Frontal cortex (tissue), 4 donors: ENCODE results near the gene DHTKD1. TPM values are rescaled to one million over a fixed set of nuclear protein-coding genes. Genes with fewer than 3 reads are reported as not detected.
"Not testable (repeated sequence)": the region's sequence is repeated elsewhere in the genome, so short reads cannot be mapped to it uniquely, and the experiment has no call there.

Experiments
- DNase-seq, 2 donors: peaks; one replicate each; pipeline ENCODE4 v3.0.0; 2012; ENCODE audit warnings: low spot score in 2 of 2
- FAIRE-seq: peaks from 2 replicates; lab custom pipeline; 2012; peaks lifted over from hg19 to GRCh38; lab: Jason Lieb, UNC
- total RNA-seq: library from RNA; depleted of rRNA; stranded (reverse); fragments of >200 nt; gene quantifications from one replicate; pipeline ENCODE4 v1.2.3, GENCODE V29; 2014
- donor health status: control.
- donor health status: control.
- donor health status: control.

Gene DHTKD1
- total RNA-seq, 1 donor from 2014 or later: 80.7 TPM

DNA sequence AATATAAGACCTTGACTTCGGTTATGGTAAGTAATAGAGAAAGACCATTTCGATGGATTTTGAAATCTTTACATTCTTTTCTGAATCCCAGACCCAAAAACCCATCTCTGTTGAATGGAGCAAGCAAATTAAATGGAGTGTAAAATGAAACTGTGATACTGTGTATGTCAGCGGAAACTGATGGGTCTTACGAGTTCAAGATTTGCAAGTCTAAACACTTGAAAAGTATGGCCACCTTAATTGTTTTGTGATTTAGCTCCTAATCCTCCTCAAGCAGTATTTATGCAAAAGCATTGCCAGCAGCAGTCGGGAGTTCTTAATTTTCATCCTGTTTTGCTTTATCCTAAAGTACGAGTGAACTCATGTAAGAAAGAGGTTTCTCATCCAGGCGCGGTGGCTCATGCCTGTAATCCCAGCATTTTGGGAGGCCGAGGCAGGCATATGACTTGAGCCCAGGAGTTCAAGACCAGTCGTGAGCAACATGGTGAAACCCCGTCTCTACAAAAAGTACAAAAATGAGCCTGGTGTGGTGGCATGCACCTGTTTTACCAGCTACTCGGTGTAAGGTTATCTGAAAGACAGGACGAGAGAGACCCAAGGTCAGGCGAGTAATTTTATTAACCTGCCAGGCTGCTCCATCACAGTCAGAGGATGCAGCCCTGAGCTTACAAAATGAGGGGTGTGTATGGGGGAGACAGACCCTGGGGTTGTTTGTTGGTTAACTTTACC lies 5.8 kb upstream of the DHTKD1 start:
- no peak for FAIRE-seq
- no peak for DNase-seq

DNA sequence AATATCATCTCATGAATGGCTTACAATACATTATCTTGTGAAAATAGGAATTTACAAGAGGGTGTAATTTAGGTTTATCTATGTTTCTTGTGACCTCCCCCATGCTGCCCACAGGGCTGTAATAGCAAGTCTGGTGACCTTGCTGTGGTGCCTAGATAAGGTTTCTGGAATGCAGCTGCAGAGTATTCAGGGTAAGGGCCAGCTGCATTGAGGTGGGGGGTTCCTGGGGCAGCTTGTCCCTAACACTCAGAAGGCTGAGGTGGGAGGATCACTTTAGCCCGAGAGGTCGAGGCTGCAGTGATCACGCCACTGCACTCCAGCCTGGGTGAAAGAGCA lies 5.3 kb upstream of the DHTKD1 start:
- DNase-seq (no peak), FAIRE-seq (no peak)

DNA sequence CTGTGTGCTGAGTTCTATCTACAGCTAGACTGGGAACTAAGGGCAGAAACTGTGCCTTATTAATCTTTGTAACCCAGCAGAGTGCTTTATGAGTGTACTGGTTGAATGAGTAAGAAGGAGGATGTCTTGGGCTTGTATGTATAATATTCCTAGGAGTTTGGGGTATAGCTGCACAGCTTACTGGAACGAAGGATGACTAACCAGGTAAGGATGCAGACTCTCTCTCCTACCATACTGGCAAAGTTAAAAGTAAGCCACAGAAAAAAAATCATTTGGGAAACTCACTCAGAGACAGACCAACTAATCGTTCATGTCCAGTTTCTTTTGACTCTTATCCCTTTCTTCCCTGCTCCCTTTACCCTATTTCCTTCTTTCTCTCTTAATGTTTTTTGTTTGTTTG lies 1.4 kb upstream of the DHTKD1 start:
- no peak for FAIRE-seq

DNA sequence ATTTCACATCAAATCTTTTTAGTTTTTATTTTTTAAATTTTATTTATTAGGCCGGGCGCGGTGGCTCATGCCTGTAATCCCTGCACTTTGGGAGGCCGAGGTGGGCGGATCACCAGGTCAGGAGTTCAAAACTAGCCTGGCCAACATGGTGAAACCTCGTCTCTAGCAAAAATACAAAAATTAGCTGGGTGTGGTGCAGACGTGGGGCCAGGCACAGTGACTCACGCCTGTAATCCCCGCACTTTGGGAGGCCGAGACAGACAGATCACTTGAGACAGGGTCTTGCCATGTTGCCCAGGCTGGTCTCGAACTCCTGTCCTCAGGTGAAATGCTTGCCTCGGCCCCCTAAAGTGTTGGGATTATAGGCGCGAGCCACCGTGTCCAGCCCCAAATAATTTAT lies 2.7 kb downstream of the DHTKD1 start:
- not testable (repeated sequence) for FAIRE-seq, DNase-seq

More for the DNA sequence above, 1.4 kb upstream of the DHTKD1 start:
- DNase-seq: no peak

DNA sequence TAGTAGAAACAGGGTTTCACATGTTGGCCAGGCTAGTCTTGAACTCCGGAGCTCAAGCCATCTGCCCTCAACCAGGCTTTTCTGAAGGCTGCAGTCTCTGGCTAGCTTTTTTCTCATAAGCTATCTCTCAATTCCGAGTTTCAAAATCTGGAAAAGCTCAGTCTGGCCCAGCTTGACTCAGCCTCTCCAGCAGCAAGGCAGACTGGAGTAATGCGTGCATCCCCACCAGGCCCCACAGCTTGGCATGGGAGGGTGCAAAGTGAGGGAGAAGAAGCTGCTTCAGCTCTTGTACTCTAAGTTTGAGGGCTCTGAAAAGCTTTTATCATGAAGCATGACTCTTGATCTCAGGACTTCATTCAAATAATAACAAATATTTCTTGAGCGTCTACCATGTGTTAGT lies 4.8 kb downstream of the DHTKD1 start:
- no peak for DNase-seq
- no peak for FAIRE-seq

DNA sequence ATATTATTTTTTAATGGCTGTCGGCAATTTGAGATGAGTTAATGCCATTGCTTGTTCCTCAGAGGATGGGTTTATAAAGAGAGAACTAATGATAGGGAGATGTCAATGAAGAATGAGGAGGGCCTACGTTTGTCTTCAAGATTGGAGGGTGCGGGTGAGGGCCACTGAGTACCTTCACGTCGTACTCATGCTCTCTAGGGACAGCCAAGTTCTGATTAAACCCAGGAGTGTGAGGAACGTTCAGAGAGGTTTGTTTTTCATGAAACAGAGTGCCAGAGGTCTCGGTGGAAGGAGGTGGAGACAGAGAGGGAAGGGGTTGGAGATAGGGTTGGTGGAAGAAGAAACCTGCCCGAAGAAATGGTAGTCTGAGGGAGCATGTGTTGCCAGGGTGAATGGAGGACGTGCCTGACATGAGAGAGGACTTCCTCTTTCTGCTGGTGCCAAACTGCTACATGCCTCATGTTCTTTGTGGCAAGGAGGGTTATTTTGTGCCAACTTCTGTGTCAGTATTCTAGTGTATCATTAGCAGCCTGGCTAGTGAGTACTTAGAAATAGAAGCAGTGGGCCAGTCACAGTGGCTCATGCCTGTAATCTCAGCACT lies 8.9 kb downstream of the DHTKD1 start:
- FAIRE-seq: no peak
- DNase-seq: no peak

DNA sequence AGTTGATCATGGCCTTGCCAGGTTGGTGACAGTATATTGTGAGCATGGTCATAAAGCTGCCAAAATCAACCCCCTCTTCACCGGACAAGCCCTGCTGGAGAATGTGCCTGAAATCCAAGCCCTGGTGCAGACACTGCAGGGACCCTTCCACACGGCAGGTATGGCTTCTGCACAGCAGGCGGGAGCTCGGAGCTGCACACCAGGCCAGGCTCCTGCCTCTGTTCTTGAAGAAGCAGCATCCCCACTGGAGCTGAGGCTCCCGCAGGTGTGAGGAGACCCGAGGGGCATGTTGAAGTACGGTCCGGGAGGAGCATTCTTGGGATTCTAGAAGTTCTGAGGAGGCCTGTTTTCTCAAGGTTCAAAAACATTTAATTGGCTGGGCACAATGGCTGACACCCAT lies 12.7 kb downstream of the DHTKD1 start:
- DNase-seq (no peak), FAIRE-seq (no peak)

DNA sequence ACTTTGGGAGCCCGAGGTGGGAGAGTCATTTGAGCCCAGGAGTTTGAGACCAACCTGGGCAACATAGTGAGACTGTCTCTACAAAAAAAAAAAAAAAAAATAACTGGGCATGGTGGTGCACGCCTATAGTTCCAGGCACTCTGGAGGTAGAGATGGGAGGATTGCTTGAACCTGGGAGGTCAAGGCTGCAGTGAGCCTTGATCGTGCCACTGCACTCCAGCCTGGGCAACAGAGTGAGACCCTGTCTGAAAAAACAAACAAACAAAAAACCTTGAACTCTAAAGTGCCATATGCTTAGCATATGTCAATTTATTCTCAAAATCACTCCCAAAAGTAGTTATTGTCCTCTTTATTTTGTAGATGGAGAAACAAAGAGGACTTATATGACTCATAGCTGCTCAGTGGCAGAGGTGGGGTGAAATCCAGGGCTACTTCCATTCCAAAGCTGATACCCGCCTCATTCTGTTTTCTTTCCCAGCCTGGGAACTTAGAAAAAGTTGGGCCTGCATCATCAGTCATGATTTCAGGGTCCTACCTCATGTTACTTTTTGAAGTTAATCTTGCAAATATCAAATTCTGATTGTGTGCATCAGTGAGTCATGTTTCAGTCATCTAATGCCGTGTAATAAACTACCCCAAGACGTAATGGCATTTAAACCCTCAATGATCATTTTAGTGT lies 13.3 kb downstream of the DHTKD1 start:
- DNase-seq (no peak), FAIRE-seq (no peak)

DNA sequence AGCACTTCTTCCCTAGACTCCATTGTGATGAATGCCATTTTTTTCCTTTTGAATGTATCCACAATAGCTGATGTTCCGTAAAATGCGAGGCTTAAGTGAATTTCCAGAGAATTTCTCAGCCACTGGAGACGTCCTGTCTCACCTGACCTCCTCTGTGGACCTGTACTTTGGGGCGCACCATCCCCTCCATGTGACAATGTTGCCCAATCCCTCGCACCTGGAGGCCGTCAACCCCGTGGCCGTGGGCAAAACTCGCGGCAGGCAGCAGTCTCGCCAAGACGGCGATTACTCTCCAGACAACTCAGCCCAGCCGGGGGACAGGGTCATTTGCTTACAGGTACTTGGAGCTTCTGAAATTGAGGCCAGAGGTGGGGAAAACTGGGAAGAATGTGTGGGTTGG lies 20.2 kb downstream of the DHTKD1 start:
- FAIRE-seq (no peak), DNase-seq (no peak)

DNA sequence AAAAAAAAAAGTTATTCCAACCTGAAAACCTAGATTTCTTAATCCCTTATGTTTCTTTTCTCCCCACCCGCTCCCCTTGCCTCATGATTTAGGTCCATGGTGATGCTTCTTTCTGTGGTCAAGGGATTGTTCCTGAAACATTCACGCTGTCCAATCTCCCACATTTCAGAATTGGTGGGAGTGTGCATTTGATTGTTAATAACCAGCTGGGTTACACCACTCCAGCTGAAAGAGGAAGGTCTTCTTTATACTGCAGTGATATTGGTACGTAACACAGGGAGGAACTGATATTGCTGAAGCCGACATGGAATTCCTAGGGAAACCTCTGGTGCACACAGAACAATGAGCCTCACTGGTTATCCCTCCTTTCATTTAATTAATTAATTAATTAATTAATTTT lies 22.7 kb downstream of the DHTKD1 start:
- FAIRE-seq: no peak
- no peak for DNase-seq

DNA sequence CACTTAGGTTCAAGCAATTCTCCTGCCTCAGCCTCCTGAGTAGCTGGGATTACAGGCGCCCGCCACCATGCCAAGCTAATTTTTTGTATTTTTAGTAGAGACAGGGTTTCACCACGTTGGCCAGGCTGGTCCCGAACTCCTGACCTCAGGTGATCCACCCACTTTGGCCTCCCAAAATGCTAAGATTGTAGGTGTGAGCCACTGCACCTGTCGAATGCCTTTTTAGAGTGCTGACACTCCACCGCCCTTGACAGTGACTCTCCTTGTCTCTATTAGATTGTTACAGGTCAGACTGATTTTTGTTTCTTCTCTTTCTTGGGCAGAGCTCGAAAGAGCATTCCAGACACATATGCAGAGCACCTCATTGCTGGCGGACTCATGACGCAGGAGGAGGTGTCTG lies 28.6 kb downstream of the DHTKD1 start:
- not testable (repeated sequence) for FAIRE-seq, DNase-seq

DNA sequence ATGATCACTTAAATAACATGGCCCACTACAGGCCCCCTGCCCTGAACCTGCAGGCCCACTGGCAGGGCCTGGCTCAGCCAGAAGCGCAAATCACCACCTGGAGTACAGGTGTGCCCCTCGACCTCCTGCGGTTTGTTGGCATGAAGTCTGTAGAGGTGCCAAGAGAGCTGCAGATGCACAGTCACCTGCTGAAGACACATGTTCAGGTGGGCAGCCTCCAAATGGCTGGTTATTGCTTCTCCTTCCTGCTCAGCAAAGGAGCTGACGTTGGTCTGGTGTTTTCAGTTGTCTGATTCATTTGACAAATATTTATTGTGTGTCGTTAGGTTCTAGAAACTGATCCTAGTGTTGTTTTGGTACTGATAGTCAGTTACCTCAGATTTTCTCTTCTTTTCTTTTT lies 29.0 kb downstream of the DHTKD1 start:
- no peak for FAIRE-seq
- no peak for DNase-seq

DNA sequence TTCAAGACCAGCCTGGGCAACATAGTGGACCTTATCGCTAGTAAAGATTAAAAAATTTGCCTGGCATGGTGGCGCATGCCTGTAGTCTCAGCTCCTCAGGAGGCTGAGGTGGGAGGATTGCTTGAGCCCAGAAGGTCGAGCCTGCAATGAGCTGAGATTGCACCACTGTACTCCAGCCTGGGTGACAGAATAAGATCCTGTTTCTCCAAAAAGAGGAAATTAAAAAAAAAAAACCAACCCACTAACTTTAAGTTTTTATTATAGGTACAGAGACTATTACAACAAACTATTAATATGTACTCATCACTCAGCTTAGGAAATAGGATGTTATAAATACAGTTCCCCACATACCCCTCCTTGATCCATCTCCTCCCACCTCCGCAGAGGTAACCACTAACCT lies 30.2 kb downstream of the DHTKD1 start:
- DNase-seq (no peak), FAIRE-seq (no peak)

DNA sequence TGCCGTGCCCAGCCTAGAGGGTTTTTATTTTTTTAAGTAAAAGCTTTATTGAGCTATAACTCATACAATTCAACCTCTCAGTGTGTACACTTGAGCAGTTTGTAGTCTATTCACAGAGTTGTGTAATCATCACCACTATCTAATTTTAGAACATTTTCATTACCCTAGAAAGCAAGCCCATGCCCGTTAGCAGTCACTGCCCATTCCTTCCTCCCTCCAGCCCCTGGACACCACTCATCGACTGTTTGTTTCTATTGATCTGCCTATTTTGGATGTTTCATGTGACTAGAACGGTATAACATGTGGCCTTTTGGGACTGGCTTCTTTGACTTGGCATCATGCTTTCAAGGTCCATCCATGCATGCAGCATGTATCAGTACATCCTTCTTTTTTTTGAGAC lies 35.0 kb downstream of the DHTKD1 start:
- DNase-seq (no peak), FAIRE-seq (no peak)

DNA sequence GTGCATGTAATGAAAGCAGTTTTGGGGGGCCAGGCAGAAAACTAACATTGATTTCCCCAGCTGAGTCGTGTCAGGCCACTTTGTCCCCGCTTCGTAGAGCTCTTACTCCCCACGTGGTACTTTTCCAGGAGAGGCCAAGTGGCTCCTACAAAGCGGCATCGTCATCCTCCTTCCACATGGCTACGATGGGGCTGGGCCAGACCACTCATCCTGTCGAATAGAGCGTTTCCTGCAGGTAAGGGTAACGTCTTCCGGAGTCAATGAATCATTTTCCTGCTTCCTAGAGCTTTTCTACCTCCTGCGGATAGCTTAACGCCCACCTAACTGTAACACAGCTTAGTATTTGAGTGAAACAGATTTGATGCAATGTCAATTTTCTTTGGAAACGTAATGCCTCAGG lies 39.0 kb downstream of the DHTKD1 start:
- FAIRE-seq (no peak), DNase-seq (no peak)

DNA sequence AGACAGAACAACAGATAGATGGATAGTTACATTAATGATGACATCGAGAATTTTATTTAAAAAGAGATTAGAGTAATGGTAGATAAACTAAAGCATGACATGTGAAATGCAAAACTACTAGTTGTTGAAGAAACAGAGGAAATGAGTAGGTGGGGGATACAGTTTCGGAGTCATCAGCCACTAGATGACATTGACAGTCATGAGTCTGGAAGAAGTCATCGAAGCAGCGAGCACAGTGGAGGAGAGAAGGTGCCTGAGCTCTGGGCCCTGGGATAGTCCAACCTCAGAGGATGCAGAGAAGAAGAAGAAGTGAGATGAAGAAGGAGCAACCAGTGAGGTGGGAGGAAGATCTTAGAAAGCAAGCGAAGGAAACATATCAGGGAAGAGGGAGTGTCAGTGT lies 40.5 kb downstream of the DHTKD1 start:
- DNase-seq: no peak
- FAIRE-seq: no peak

DNA sequence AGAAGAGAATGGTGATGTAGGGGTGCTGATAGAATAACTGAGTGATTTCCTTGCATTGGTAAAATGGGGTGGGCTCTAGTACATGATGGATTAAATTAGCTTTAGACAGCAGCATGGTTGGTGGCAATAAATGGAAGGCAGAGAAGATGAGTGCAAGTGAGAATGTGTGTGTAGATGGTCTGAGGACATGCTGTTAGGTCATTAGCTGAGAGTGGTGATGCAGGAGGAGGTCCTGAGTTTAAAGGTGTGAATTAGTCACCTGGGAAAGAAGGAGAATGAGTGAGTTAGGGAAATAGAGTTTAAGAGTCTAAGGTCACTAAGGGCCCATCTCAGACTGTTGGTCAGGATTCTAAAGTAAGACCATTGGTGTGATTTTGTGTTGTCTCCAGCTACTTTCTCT lies 42.8 kb downstream of the DHTKD1 start:
- FAIRE-seq (no peak), DNase-seq (no peak)

DNA sequence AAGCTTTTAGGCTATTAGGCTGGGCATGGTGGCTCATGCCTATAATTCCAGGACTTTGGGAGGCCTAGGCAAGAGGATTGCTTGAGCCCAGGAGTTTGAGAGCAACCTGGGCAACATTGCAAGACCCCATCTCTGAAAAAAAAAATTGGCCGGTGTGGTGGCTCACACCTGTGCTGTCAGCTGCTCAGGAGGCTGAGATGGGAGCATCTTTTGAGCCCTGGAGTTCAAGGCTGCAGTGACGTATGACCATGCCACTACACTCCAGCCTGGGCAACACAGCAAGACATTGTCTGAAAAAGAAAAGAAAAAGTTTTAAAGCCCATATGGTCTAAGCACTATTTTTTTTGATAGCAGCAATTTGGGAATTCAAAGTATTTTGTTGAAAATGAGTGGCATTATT lies 44.9 kb downstream of the DHTKD1 start:
- DNase-seq (no peak), FAIRE-seq (no peak)

DNA sequence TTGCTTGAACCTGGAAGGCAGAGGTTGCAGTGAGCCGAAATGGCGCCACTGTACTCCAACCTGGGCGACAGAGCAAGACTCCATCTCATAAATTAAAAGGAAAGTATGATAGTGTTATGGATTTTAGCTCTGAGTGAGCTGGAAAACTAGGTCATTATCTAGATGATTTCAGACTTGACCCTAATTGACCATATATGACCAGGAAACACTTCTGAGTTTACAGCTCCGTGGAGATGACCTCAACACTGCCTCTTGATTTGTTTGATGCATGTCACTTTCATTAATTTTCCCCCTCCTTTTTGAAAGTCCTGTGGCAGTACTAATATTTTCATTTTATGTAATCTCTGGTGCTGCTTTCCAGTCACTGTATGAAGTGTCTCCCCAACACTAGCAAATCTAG lies 52.9 kb downstream of the DHTKD1 start:
- no peak for FAIRE-seq

DNA sequence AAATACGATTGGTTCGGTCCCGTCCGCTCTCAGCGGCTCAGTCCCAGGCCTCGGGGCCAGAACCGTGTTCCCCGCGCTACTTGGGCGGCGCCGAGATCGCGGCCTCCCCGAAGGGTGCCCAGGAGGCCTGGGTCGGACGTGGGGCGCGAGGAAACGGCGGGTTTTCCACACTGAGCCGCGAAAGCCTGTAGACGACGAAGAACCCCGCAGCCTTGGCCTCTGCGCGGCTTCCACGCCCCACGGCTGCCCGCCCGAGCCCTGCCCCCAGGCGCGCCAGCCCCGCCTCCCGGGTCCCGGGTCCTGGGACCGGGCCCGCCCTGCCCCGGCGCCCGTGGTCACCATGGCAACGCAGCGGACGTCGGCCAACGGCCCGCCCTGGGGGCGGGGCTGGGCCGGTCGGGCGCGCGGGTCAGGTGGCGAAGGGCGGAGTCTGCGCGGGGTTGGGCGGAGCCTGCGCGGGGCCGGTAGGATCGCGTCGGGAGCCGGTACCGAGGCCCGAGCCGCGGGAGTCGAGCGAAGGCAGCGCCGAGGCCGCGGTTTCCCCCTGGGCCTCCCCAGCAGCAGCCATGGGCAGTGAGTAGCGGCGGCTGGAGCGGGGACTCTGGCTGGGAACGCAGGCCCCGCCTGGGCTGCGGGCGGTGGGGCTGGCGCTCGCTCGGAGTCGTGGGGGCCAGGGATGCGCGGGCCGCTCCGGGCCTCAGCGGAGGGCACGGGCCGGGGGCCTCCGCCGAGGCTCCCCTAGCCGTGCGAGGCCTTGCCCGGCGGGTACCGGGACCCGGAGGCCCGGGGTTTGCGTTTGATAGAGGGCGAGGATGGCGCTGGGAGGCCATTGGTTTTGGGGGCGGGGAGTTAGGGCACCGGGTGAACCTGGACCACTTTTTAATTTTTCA lies 60.7 kb downstream of the DHTKD1 start, which contains the start of gene SEC61A2:
TSS of gene SEC61A2 (plus strand) at position 456 of the 890 bp plus-strand sequence. CDS start at position 567, 111 bp downstream.
- FAIRE-seq (no peak), DNase-seq (peak; percentile 100)

More for the DNA sequence above, 52.9 kb downstream of the DHTKD1 start:
- no peak for DNase-seq
